ENCODE measurements around the gene SCAANT1.

The SCAANT1 gene

GRCh38 chr3:63934041-63934866 lies 22.1 kb upstream of the SCAANT1 start:
- peak; percentile 64 for FAIRE-seq
- no peak for DNase-seq (ENCODE audit: insufficient read length, low spot score)

DNA sequence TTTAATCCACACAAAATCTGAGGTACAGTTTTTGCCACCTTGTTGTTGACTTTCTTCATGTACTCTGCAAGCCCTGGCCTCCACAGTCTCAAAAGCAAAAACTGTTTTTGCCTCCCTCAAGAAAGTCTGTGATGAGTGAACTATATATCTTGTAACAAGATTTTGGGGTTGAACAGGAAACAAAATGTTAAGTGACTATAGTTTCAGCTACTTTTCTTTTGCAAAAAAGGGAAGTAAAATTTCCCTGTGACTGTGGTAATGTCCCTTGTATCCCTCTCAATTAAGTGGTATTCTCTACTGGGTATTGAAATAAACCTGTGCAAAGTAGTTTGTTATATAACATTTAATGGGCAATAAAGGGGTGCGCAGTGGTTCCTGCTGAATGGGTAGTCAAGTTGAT lies 21.3 kb upstream of the SCAANT1 start:
- DNase-seq (ENCODE audit: insufficient read length, low spot score) (no peak), FAIRE-seq (peak; percentile 81)

DNA sequence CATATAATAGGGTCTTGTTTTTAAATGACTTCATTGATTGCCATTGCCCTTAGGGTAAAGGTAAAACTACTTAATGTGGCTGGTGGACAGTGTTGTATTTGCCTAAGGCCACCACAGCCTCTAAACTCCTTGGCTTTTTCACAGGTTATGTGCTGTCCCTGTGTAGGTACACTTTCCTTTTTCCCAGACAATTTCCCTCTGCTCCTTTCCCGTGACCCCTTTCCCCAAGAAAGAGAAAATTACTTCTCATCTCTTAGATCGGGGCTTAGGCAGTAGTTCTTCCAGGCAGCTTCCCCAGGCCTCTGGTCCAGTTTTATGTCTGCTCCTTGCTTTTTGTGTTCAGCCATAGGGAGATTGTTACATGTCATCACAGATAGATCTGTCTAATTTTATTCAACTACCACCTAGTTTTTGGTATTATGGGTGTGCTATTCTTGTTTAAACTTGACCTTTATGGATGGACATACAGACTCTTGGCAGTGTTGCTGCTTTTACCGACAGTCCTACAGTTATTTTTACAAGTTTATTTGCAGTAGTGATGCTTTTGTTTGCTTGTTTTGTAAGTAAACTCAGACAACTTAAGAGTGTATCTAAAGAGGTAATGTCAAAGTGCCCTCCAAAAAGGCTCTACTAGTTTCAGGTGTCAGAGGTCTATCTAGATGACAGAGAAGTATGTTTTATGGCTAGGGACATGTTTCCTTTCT lies 20.5 kb upstream of the SCAANT1 start:
- DNase-seq (ENCODE audit: insufficient read length, low spot score): no peak
- peak; percentile 76 for FAIRE-seq

GRCh38 chr3:63931290-63931689 lies 19.1 kb upstream of the SCAANT1 start:
- DNase-seq (ENCODE audit: insufficient read length, low spot score) (no peak), FAIRE-seq (no peak)

DNA sequence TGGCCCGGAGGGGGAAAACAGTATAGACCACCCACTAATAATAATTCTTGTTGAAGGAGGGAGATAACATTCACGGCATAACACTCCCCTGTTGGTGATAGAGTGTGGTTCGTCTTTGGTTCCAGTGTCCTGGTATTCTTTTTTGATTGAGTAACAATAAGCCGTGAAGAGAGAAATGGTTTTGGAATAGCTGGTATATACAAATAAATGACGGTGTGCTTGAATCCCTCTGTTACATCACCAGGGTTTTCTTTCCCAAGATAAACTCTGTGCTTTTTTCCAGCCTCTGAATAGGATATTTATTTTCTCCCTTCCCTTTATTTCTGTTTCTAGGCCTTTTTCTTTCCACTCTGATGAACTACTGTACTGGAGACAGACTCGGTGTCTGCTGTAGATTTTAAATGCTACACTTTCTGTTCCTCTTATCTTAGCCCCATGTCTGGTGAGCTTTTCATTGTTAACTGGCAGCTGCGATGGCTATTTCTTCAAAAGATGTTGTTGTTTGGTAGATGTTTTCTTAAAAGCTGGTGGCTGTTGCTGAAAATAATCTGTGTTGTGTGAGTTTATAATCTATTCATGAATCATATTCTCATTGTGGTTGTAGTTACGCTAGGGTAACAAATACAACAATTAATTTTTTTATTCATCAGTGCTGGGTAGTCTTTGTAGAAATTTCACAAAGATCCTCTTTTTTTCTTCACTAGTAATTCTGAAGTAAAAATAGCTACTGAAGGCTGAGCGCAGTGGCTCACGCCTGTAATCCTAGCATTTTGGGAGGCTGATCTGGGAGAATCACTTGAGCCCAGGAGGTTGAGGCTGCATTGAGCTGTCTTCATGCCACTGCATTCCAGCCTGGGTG lies 15.5 kb upstream of the SCAANT1 start:
- DNase-seq (ENCODE audit: insufficient read length, low spot score) (no peak), FAIRE-seq (peak; percentile 91)

GRCh38 chr3:63926309-63926708 lies 14.1 kb upstream of the SCAANT1 start:
- no peak for FAIRE-seq
- DNase-seq (ENCODE audit: insufficient read length, low spot score): no peak

- DNase-seq (ENCODE audit: insufficient read length, low spot score): no peak
- peak; percentile 42 for FAIRE-seq
Measured at GRCh38 chr3:63922491-63923199, 10.5 kb upstream of the SCAANT1 start.

DNA sequence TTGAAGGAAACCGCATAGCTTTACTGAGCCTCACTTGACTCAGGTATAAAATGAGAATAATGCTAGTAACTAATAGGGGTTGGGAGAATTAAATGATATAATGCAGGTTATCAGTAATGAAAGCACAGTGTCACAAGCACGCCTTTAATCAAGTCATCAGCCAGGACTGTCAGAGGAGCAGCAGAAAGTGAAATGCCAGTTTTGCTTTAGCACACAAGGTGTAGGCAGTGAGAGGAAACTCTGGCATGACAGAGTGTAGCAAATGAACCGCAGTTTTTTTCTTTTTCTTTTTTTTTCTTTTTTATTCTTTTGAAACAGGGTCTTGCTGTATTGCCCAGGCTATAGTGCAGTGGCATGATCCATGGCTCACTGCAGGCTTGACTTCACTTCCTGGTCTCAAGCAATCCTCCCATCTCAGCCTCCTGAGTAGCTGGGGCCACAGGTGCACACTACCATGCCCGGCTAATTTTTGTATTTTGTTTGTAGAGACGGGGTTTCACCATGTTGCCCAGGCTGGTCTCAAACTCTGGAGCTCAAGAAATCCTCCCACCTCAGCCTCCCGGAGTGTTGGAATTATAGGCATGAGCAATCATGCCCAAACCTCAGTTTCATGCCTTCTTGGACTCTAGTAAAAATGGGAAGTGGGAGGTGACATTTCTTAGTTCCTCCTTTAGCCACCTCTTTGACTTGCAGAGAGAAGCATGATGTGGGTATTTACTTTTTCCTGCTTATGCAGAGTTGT lies 9.7 kb upstream of the SCAANT1 start:
- DNase-seq (ENCODE audit: insufficient read length, low spot score) (no peak), FAIRE-seq (peak; percentile 91)

DNA sequence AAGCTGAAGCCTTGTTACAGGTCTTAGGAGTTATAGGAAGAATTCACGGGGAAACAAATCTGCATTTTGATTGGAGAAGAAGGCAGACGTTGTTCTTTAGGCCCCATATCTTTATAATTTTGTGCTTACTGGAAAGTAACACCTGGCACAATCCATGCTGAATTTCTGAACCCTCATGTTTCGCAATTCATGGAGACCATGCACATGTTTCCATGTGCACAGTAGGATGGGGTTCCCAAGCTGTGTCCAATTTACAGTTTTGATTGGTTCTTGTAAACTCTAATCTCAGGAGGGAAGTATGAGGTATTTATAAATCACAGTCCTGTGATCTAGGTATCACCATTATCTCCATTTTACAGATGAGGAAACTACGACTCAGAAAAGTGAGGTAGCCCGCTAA lies 7.8 kb upstream of the SCAANT1 start:
- no peak for FAIRE-seq
- DNase-seq (ENCODE audit: insufficient read length, low spot score): no peak

- FAIRE-seq (no peak), DNase-seq (ENCODE audit: insufficient read length, low spot score) (no peak)
Measured at GRCh38 chr3:63918321-63918720, 6.1 kb upstream of the SCAANT1 start.

- no peak for DNase-seq (ENCODE audit: insufficient read length, low spot score)
- FAIRE-seq: no peak
Measured at GRCh38 chr3:63914312-63914711, 2.1 kb upstream of the SCAANT1 start.

GRCh38 chr3:63912768-63913588 lies 795 bp upstream of the SCAANT1 start:
- FAIRE-seq: no peak

DNA sequence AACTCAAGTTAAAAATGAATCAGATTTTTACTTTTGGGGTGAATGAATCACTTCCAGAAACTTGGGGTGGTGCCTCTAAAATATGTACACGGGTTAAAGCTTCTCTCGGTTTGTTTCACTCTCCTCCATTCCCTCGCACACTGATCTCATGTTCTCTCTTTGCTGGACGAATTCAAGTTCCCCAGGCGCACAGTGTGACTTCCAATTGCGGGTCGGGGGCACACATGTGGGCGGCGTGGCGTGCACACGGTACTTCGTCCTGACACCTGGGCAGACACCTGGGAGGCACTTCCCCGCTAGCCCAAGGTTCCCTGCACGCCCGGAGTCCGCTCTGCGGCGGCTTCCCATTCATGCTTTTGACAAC lies 692 bp downstream of the SCAANT1 start:
- DNase-seq (ENCODE audit: insufficient read length, low spot score): no peak
- peak; percentile 83 for FAIRE-seq

More at GRCh38 chr3:63912768-63913588, 795 bp upstream of the SCAANT1 start:
- DNase-seq (ENCODE audit: insufficient read length, low spot score): peak; percentile 24

DNA sequence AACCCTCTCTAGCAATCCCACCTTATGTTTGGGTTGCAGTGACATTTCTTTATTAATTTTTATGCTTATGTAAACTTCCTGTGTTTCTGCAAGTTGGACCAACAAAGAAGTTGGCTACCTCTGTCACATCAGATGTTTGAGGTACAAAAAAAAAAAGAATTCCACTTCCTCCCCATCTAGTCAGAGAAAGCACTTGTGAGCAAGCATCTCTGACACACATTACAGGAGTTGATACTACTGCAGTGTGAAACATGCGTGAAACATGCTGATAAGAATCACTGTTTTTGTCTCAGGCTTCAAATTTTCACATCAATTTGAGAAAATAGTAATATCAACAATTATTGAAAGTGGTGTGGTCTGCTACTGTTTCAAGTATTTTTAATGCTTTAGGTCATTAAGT lies 1.3 kb downstream of the SCAANT1 start:
- DNase-seq (ENCODE audit: insufficient read length, low spot score) (no peak), FAIRE-seq (no peak)

GRCh38 chr3:63910001-63910400 lies 2.2 kb downstream of the SCAANT1 start:
- DNase-seq (ENCODE audit: insufficient read length, low spot score) (no peak), FAIRE-seq (peak; percentile 58)

GRCh38 chr3:63909431-63909830 lies 2.8 kb downstream of the SCAANT1 start:
- FAIRE-seq: no peak
- no peak for DNase-seq (ENCODE audit: insufficient read length, low spot score)

DNA sequence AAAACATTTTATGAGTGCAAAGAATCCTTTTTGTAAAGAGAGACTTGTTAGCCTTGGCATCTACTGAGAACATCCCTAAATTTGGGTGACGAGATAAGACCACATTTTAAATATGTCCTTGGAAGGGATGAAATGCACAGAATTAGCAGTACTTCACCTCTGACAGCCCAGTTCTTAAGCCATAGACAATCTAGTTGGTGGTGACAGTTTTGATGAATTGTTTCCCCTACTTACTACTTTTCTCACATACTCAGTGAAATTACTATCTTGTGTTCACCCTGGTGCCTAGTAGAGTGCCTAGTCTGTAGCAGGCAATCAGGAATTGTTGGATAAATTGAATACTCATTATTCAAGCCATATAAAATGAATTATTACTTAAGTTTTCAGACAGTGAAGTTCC lies 3.4 kb downstream of the SCAANT1 start:
- no peak for DNase-seq (ENCODE audit: insufficient read length, low spot score)
- FAIRE-seq: no peak

GRCh38 chr3:63908081-63908736 lies 4.0 kb downstream of the SCAANT1 start:
- no peak for DNase-seq (ENCODE audit: insufficient read length, low spot score)
- FAIRE-seq: no peak
